HG02981 (cell line): ENCODE measurements around the gene GAREM1.
A peak's percentile ranks its signal among the peaks of the same experiment; 100 is the strongest.

Experiments used
- ATAC-seq: cut with Tn5 transposase; IDR thresholded peaks from one replicate; pipeline ENCODE4 v1.9.1; 2021; ENCODE audit warnings: mild to moderate bottlenecking, moderate library complexity; ENCODE audit not compliant: unreplicated experiment

The GAREM1 gene

DNA sequence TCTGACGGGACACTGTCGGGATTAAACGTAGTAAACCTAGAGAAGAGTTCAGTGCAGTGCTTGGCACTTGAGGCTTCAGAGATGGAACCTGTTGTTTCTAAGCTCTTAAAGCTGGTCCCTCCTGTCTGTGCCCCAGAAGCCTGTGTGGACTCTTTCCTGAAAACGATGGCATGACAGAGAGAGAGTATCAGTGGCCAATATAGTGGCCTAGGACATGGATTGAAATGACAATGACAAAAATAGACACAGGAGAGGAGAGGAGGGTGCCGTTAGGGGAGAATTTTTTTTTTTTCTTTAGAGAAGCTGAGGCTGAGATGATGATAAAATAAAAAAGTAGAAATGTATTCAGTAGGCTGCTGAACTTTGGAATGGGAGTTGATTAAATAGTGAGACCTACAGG, 138.0 kb downstream of the GAREM1 start:
- ATAC-seq = no peak

DNA sequence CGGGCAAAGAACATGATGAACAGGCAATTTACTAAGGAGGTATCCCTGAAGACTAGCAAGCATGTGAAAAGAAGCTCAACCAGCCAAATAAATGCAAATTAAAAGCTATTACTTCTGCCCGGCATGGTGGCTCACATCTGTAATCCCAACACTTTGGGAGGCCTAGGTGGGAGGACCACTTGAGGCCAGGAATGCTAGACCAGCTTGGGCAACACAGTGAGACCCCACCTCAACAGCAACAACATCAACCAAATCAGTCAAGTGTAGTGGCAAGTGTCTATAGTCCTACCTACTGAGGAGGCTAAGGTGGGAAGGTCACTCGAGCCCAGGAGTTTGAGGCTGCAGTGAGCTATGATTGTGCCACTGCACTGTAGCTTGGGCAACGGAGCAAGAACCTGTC, 141.7 kb downstream of the GAREM1 start:
- no peak for ATAC-seq

DNA sequence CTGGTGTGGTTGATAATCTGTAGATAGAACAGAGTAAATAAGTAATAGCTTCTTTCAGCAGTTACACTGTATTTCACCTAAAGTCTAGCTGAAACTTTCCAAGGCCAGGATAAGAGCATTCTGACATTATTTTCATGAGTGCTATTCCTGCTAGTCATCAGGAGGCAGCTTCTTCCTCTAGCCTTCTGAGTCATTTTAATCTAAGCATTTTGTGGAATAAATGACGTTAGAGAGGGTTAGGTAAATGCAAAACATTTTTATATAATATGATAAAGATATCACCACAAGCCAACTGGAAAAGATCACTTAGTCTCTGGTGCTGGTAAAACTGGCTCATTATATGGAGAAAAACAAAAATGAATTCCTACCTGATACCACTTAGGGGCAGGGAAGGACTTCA, 142.3 kb downstream of the GAREM1 start:
- no peak for ATAC-seq

DNA sequence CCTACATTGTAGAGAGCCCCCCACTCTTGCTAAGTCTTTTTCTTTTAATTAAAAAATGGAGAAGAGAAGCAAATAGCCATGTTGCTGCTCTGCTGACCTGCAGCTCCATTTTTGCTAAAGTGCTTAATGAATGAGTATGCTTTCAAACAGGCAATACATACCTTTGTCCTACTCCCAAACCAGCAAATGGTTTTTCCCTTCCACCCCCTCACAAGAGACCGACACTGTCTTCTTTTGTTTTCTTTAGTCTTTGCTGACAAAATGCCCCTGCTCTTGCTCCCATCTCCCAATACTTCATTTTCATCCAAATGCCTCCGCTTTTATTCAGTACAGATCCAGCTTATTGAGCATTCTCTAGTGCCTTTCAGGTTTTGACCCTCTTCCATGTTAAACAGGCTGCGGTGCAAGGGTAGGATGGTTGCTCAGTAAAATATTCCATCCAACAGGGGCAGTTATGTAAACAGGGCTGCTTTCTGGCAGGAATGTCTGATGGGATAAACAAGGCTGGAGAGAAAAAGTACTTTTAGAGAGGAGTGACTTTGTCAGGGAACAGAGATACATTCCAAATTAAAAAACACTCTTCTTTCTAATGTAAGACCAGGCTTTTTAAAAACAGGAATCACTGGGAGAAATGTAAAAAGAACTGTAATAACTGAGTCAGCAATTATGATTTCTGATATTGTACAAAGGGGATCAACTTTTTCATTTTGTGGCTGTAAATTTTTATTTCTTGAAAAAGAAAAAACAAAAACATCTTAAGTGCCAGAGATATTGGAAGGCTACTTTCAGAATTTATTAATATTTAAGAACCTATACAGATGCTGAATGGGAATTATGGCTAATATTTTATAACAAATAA, 144.0 kb downstream of the GAREM1 start:
- ATAC-seq = no peak

DNA sequence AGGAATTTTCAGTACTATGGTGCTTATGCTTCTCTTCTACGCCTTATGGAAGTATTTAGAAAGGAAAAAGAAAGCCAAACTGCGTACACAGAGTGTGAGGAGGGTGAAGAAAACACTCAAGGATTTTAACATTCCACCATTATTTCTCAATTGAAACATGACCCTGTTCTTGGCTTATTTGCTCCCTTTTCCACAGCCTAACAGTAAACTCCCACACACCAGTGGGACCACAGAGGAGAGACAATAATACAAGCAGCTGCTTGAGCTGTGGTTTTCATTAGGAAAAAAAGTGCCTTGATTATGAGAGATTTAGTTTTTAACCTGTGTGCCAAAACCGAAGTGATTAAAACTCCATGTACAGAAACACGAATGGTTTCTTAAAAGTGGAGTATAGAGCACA, 146.5 kb downstream of the GAREM1 start:
- ATAC-seq = no peak

DNA sequence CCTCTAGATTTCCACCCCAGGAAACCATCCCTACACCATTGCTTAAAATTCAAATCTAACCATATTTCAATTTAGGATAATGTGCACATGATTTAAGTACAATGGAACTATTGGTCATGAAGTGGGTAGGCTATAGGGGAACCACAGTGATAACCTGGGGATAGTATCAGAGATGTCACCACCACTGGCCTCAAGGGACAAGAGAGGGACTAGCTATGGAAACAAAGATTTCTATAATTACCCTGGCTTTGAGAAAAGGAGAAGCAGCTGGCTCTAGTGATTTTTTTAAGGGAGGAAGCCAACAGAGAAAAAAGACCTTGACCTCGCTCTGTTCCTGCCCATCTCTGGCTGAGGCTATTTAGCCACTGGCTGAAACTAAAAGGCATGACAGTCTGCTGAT, 148.9 kb downstream of the GAREM1 start:
- ATAC-seq = no peak

DNA sequence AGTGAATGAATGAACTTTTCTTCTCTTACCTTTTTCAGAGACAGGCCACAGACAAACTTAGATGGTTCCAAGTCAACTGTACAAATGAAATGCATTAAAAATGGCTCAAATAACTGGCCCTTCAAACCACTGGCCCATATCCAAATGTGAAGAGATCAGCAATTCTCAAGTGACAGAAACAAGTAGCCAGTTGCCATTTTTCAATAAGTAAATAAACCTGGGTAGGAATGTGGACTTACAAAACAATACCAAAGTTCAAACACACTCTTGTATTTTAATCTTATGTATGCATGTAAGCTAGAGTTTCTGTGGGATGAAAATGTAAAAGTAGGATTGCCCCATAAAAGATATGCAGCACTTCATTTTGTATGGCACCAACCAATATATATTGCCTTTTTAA, 151.6 kb downstream of the GAREM1 start:
- ATAC-seq = no peak

DNA sequence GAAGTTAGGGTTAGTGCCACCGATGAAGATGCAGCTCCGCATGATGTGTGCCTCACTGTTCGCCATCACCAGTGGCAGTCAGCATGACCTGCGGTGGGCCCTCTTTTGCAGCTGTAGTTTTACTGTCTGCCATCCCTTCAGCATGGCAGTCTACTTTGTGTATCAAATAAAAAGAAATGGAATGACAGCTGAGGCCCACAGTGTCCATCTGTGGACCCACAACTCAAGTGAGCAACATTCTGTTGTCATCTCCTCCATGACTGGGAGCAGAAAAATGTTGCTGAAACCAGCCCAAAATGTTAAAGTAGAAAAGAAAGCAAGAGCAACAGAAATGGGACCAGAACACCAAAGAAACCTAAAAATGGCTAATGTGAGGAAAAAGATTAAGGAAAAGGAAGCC, 152.1 kb downstream of the GAREM1 start:
- no peak for ATAC-seq

DNA sequence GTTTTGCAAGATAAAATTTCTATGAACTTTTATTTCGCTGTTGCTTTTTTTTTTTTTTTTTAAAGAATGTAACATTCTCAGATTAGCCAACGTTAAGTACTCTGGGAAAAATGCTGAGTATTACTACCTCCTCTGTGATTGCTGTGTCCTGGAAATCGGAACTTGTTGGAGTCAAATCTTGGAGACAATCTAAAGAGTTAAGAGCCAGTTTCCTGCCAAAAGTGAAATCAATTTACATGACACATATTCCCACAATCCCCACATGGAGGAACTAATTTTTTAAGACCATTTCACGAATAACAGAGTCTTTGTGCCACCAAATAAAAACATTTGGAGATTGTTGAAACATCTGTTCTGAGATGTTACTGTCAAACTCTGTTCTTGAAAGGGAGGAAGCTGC, 153.0 kb downstream of the GAREM1 start:
- ATAC-seq = no peak

DNA sequence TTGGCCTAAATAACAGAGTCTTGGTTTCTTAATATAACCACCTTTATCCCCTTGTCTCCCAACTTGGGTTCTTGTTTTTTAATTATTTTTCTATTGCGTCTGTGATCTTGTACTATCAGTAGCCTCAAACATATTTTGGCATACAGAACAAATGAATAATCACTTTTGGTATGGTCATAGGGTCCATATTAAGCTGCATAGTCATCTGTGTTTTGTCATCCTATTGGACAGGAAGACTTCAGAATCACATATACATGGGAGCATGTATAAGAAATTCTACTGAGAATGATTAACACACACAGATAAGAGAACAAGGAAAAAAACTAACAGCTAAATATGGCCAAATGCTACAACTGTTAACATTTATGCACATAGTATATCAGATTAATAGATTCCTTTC, 154.8 kb downstream of the GAREM1 start:
- no peak for ATAC-seq

DNA sequence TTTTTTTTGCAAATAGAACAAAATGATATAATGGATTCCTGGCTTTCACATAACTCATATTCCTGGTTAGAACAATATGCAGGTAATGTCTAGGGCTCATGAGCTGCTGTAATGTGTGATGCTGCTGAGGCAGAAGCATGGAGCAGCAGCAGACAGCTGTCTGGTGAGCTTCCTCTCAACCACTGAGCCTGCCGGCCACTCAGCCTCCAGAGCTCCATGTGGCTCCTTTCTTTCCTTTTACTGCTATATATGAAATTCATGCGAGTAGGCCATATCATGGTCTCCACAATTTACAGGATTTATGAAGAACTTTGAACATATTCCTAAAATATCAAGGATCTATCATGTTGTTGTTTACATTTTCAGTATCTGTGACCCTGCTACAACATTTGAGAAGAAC, 159.9 kb downstream of the GAREM1 start:
- ATAC-seq = no peak

DNA sequence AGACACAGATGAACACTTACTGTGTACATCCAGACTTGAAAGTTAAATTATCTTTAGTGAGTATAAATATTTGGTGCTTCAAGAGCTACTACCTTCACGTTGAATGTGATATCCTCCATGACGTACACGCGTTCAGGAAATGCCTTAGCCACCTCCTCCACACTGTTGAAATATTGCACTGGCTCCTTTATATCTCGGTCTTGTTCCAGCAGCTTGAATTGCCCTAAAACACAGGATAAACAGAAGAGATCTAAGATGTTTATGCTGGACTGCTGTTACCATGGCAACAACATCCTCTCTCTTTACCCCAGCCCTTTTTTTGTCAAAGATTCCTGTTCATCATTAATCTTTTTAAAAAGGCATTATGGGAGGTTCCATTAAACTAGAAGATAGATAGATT, 160.6 kb downstream of the GAREM1 start:
- no peak for ATAC-seq

DNA sequence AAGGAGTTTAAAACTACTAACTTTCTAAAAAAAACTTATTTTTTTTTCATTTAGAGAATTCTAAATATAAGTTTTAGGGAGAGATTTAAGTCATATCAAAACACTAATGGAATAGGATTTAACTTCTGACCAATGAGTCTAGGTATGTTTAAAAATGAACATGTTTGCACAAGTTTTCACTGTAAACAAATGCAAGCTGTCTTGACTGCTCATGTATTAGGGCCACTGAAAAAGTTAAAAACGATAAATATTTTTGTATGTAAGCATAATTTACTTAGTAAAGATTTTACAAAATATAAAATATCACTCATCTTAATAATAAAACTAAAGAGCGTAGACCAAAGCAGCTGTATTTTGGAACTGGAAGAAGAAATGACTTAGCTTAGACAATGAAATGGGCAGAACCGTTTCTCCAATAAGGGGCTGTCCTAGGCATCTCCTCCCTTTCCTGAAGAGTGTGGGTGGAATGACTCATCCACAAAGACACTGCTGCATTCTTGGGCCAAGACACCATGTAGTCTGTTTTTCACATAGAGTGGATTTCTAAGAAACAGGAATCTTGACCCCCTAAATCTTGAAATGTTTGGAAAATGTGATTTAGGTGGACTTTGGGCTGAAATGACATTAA, 162.1 kb downstream of the GAREM1 start:
- no peak for ATAC-seq

DNA sequence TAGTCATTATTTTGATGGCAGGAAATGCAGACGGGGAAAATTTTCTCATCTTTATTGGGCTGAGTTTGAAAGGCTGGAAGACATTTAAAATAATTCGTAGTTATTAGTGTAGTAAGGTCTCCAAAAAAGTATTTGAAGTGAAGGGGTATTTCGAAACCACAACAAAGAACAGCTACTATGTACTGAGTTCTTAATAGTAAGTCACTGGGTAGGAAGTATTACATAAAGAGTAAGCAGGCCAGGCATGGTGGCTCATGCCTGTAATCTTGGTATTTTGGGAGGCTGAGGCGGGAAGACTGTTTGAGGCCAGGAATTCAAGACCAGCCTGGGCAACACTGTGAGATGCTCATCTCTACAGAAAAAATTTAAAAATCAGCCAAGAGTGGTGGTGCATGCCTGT, 167.3 kb downstream of the GAREM1 start:
- ATAC-seq = no peak

DNA sequence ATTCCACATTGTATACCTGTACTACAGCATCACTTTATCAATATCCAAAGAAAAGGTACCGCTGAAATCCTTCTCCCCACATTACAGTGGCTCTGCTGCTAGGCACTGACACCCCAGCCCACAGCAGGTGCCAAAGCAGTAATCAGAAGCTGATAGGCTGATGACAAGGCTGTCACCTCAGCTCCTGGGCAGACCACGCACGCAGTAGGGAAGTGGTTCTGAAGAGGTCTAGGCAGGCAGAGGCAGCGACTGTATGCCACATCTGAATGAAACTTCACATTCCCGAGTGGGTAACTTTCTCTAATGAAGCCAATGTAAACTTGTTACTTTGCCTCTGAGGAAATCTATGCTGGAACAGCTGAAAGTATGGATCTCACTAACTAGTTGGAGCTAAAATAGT, 167.9 kb downstream of the GAREM1 start:
- no peak for ATAC-seq

DNA sequence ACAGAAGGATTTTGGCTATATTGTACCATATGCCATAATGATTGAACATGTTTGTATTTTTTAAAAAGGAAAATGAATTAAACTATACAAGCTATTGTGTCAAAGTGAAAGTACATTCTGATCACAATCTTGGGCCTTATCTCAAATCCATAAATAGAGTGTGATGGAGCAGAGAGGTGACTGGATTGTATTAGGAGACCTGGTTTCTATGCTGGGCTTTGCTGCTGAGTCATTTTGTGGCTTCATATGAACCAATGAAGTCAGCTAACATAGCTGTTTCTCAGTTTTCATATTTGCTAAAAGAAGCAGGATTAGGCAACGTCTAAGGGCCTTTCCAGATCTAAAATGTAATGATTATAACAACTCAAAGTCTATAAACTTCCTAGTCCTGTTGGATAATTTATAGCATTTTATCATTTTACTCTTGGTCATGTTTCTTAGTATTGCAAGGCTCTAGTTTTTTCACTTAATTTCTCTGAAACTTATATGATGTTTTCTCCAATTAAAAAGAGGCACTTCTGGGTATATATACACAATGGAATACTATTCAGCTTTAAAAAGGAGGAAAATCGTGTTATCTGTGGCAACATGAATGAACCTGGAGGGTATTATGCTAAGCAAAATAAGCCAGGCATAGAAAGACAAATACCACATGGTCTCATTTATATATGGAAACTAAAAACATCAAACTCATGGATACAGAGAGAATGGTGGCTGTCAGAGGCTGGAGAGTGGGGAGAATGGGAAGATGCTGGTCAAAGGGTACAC, 168.5 kb downstream of the GAREM1 start:
- peak; percentile 78 for ATAC-seq

DNA sequence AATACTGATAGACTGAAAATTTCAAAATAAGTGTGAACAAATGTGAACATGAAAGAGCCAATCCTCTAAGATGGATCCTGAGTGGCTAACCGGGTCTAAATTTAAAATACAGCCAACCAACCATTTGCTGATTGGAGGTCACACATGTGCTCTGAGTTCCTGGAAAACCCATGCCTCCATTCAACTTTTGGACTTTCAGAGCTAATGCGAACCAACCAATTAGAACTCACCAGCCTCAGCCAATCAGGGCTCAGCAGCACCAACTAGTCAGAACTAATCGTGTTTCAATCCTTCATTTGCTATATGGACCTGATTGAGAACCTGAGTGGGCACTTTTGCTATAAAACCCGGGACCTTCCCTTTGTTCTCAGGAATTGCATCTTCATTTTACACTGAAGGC, 169.3 kb downstream of the GAREM1 start:
- ATAC-seq = no peak

DNA sequence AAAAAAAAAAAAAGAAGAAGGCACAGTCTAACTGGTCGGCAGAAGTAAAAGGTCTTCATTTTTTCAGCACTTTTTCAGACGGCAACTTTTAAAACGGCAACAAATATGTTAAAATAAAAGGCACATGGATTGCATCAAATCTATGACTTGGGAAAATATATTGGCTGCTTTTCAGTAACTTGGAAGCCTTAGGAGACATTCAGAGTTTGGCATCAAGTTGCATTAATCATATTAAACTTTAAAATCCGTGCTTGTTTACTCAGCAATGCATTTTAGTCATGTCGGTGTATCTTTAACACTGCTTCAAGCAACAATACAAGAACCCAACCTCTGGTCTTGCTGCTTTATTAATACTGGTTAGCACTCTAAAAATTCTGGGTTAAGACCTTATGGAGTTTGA, 169.8 kb downstream of the GAREM1 start:
- no peak for ATAC-seq

DNA sequence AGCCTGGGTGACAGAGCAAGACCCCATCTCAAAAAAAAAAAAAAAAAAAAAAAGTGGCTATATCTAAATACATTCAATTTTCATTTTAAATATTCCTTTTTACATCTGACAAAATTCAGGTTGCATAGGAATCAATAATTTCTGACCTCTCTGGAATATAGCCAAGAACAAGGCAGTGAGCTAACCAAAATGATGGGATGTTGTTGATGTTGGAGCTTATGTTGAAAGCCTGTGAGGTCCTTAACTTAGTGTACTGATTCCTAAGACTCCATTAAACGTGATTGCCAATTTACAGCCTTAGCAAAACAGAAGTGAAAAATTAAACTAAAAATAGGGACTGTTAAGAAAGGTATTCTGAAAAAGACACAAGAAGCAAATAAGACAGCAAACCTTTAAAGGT, 171.2 kb downstream of the GAREM1 start:
- no peak for ATAC-seq

DNA sequence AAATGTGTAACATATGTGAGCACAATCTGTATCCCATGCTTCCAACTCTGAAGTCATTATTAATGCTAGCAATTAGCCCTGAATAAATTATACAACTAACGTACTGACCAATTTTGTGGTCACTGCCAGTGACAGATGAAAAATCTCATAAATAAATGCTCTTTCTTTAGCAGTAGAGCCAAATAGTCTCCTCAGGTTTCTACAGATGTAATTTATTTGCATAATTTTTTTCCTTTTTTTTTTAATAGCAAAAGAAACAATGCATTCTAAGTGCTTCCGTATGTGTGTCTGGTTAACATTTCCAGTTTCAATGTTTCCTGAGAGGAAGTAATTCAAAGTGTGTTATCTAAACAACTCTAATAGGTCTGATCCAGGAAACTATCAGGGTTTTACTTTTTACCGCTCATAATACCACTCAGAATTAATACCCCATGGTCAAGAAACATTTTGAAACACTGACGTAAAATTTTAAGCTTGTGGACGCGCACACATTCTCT, 172.5 kb downstream of the GAREM1 start:
- no peak for ATAC-seq

DNA sequence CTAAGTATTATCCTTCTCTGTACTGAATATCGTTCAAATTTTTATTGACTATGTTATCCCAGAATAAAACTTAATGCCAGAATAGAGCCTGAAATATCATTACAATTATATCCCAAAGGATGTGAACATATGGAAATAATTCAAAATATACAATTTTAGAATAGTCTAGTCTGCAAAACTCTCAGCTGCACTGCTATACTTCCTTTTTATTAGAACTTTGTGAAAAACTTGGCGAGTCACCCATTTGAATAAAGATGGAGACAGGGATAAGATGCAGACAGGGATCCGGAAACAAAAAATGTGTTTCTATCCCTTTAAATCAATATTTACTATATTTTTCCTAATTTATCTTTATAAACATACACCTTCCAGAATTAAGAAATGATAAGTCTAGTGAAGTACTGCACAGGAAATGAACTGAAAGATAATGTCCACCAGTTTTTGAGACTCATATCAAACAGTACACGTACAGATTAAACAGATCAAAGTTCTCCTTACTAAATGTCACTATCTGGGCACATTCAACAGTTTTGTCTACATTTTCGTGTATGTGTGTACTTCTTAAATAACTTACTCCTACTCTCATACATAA, 173.0 kb downstream of the GAREM1 start:
- no peak for ATAC-seq
